ENCODE results near the gene DLX3.

DNA sequence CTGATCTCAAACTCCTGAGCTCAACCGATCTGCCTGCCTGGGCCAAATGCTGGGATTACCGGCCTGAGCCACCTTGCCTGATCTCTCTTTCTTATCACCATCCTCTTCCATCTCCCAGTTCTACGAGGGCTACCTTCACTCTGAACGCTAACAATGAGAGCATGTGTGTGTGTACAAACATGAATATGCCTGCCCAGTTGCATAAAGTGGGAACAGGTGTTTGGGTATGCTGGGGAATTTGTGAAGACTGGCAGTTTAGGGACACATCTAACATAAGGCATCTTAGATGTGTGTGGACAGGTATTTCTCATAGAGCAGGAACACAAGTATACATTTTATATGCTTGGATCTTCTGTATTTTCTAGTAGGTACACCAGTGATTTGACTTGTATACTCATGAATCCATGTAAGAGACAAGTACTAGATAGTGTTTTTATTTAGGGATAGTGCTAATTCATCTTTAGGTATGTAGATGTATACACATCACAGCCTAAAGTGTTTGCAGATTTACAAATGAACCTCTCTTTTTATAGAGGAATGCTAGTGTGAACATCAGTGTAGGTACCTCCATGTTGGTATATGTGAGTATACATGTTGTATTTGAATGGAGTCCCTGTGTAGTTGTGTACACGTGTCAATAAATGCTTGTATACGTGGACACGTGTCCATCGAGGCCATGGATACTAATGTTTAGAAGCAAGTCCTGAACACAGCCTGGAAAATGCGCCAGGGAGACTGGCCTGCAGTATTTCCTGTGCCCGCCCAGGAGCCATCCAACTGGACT lies 27.2 kb downstream of the DLX3 start:
- TF ChIP-seq, protein P1, sequence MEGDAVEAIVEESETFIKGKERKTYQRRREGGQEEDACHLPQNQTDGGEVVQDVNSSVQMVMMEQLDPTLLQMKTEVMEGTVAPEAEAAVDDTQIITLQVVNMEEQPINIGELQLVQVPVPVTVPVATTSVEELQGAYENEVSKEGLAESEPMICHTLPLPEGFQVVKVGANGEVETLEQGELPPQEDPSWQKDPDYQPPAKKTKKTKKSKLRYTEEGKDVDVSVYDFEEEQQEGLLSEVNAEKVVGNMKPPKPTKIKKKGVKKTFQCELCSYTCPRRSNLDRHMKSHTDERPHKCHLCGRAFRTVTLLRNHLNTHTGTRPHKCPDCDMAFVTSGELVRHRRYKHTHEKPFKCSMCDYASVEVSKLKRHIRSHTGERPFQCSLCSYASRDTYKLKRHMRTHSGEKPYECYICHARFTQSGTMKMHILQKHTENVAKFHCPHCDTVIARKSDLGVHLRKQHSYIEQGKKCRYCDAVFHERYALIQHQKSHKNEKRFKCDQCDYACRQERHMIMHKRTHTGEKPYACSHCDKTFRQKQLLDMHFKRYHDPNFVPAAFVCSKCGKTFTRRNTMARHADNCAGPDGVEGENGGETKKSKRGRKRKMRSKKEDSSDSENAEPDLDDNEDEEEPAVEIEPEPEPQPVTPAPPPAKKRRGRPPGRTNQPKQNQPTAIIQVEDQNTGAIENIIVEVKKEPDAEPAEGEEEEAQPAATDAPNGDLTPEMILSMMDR (conservative IDR thresholded peaks at IDR 0.05; ENCODE audit: low read length): no peak
- no peak for TF ChIP-seq EZH2phosphoT487 (IDR thresholded peaks at IDR 0.05; ENCODE audit: borderline replicate concordance, low read depth, low read length)
